GM13977 (cell line): Measurements from ENCODE around the gene ZNF181.

Experiments used
- DNase-seq: peaks from one replicate; pipeline ENCODE4 v3.0.0; 2012; ENCODE audit warnings: low spot score
- in situ Hi-C: fragments of 300-500 bp; cut with MboI; formaldehyde crosslinking; loops from one replicate; pipeline ENCODE4 v1.12.0; 2022; ENCODE audit warnings: low sequenced_read_pairs, low pct_unique_long_range_greater_than_20kb, mixed read lengths, inconsistent platforms; ENCODE audit not compliant: unreplicated experiment
- TF ChIP-seq, protein P1 (sequence below): IDR thresholded peaks from 2 replicates; pipeline ENCODE4 v1.5.1; 2012; ENCODE audit warnings: mild to moderate bottlenecking, control low read depth; ENCODE audit not compliant: insufficient read depth; ENCODE audit errors: extremely low read depth, missing control alignments

The ZNF181 gene

DNA sequence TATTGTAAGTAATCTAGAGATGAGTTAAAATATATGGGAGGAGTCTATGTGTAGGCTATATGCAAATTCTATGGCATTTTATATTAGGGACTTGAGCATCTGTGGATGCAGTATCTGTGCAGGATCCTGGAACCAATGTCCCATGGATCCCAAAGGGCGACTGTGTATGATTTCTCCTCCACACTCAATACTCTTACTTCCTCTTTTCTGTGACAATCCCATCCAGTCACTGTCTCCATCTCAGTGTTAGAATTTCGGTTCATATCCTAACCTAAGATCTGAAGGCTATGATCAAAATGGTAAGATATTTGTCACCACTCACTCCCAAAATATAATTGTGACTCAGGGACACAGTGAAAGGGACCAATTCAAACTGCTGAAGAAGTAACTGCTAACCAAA lies 54.0 kb downstream of the ZNF181 start:
- TF ChIP-seq, protein P1, sequence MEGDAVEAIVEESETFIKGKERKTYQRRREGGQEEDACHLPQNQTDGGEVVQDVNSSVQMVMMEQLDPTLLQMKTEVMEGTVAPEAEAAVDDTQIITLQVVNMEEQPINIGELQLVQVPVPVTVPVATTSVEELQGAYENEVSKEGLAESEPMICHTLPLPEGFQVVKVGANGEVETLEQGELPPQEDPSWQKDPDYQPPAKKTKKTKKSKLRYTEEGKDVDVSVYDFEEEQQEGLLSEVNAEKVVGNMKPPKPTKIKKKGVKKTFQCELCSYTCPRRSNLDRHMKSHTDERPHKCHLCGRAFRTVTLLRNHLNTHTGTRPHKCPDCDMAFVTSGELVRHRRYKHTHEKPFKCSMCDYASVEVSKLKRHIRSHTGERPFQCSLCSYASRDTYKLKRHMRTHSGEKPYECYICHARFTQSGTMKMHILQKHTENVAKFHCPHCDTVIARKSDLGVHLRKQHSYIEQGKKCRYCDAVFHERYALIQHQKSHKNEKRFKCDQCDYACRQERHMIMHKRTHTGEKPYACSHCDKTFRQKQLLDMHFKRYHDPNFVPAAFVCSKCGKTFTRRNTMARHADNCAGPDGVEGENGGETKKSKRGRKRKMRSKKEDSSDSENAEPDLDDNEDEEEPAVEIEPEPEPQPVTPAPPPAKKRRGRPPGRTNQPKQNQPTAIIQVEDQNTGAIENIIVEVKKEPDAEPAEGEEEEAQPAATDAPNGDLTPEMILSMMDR = no peak
- DNase-seq = no peak
- in situ Hi-C loops = no loop called here

DNA sequence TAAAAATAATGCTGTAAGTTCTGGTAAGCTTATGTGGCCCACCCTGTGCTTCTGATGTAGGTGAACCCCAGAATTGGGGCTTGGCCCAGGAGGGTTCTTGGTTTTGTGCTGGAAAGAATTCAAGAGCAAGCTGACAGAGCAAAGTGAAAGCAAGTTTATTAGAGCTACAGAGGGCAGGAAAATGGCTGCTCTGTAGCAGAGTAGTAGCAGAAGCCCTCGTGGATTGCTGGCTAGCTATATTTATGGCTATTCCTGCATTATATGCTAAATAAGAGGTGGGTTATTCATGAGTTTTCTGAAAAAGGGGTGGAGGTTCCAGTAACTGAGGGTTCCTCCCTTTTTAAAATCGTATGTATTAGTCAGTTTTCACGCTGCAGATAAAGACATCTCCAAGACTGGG lies 59.5 kb downstream of the ZNF181 start:
- in situ Hi-C loops = no loop called here
- no peak for DNase-seq
- TF ChIP-seq, protein P1 = no peak

DNA sequence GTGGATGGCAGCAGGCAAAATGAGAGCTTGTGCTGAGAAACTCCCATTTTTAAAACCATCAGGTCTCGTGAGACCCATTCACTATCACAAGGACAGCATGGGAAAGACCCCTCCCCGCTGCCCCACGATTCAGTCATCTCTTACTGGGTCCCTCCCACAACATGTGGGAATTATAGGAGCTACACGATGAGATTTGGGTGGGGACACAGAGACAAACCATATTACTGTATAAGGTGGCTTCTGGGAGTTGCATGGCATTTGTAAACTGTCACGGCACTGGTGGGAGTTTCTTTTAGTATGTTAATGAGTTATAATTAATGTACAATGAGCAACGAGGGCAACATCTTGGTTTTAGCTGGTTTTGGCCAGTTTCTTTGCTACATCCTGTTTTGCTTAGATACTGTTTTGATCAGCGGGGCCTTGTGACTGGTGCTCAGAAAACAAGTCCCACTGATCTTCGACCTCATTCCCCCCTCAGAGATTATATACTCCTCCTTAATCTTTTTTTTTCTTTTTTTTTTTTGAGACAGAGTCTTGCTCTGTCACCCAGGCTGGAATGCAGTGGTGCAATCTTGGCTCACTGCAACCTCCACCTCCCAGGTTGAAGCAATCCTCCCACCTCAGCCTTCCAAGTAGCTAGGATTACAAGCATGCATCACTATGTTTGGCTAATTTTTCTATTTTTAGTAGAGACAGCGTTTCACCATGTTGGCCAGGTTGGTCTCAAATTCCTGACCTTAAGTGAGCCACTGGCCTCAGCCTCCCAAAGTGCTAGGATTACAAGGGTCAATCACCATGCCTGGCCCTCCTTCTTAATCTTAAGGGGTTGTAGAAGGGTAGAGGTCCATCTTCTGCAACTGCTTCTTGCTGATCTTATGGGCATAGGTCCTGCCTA lies 60.3 kb downstream of the ZNF181 start:
- no peak for DNase-seq
- TF ChIP-seq, protein P1 = no peak
- in situ Hi-C loops = no loop called here
